HepG2 (cell line): ENCODE results near the gene NPFFR1.
"Not testable (repeated sequence)": the region's sequence is repeated elsewhere in the genome, so short reads cannot be mapped to it uniquely, and the experiment has no call there.

Experiments used
- CHD2 ChIP-seq: IDR thresholded peaks from 2 replicates; pipeline ENCODE4 v1.6.1; 2011; ENCODE audit warnings: low read depth, low read length, improper control_type of control experiment
- CTCF ChIP-seq: sonication (generic); formaldehyde crosslinking; IDR thresholded peaks from 2 replicates; pipeline ENCODE4 v1.5.0; 2020; ENCODE audit warnings: mild to moderate bottlenecking, missing genetic modification reagents, moderate library complexity
- ETV6 ChIP-seq: sonication (generic); formaldehyde crosslinking; conservative IDR thresholded peaks from 2 replicates; pipeline ENCODE4 v1.4.0; 2020; ENCODE audit warnings: missing genetic modification reagents
- GABPB1 ChIP-seq: IDR thresholded peaks from 2 replicates; pipeline ENCODE4 v1.6.1; 2016; ENCODE audit warnings: mild to moderate bottlenecking, missing genetic modification reagents, moderate library complexity, missing compliant biosample characterization
- MTA1 ChIP-seq: sonication (generic); formaldehyde crosslinking; IDR thresholded peaks from 2 replicates; pipeline ENCODE4 v1.4.0; 2020; ENCODE audit warnings: missing genetic modification reagents, mild to moderate bottlenecking, borderline replicate concordance
- SMAD9 ChIP-seq: sonication (generic); formaldehyde crosslinking; IDR thresholded peaks from 2 replicates; pipeline ENCODE4 v1.5.1; 2020; ENCODE audit warnings: mild to moderate bottlenecking, missing genetic modification reagents
- ZNF775 ChIP-seq: sonication (generic); formaldehyde crosslinking; IDR thresholded peaks from 2 replicates; pipeline ENCODE4 v1.4.0; 2020; ENCODE audit warnings: missing genetic modification reagents, mild to moderate bottlenecking, moderate library complexity, borderline replicate concordance
- TF ChIP-seq, protein P1 (sequence below): sonication (generic); formaldehyde crosslinking; IDR thresholded peaks from 2 replicates; pipeline ENCODE4 v1.8.0; 2022; ENCODE audit warnings: missing genetic modification reagents, mild to moderate bottlenecking, borderline replicate concordance
- TF ChIP-seq, protein P2 (sequence below): sonication (generic); formaldehyde crosslinking; IDR thresholded peaks from 2 replicates; pipeline ENCODE4 v1.9.0; 2021; ENCODE audit warnings: missing genetic modification reagents, borderline replicate concordance

GRCh38 chr10:70237958-70238536, 45.8 kb downstream of the NPFFR1 start:
- TF ChIP-seq GABPB1 (CRISPR knock-in tag); ETV6 (CRISPR knock-in tag); CTCF (CRISPR knock-in tag); MTA1 (CRISPR knock-in tag); CHD2; ZNF775 (CRISPR knock-in tag); SMAD9 (CRISPR knock-in tag): not testable (repeated sequence)
- TF ChIP-seq, protein P1, sequence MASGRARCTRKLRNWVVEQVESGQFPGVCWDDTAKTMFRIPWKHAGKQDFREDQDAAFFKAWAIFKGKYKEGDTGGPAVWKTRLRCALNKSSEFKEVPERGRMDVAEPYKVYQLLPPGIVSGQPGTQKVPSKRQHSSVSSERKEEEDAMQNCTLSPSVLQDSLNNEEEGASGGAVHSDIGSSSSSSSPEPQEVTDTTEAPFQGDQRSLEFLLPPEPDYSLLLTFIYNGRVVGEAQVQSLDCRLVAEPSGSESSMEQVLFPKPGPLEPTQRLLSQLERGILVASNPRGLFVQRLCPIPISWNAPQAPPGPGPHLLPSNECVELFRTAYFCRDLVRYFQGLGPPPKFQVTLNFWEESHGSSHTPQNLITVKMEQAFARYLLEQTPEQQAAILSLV (CRISPR knock-in tag), result not testable (repeated sequence)
- TF ChIP-seq, protein P2, sequence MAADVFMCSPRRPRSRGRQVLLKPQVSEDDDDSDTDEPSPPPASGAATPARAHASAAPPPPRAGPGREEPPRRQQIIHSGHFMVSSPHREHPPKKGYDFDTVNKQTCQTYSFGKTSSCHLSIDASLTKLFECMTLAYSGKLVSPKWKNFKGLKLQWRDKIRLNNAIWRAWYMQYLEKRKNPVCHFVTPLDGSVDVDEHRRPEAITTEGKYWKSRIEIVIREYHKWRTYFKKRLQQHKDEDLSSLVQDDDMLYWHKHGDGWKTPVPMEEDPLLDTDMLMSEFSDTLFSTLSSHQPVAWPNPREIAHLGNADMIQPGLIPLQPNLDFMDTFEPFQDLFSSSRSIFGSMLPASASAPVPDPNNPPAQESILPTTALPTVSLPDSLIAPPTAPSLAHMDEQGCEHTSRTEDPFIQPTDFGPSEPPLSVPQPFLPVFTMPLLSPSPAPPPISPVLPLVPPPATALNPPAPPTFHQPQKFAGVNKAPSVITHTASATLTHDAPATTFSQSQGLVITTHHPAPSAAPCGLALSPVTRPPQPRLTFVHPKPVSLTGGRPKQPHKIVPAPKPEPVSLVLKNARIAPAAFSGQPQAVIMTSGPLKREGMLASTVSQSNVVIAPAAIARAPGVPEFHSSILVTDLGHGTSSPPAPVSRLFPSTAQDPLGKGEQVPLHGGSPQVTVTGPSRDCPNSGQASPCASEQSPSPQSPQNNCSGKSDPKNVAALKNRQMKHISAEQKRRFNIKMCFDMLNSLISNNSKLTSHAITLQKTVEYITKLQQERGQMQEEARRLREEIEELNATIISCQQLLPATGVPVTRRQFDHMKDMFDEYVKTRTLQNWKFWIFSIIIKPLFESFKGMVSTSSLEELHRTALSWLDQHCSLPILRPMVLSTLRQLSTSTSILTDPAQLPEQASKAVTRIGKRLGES (CRISPR knock-in tag), result not testable (repeated sequence)
